Neural progenitor cell (in vitro differentiated cells): ENCODE results near the gene EHBP1. TPM values are rescaled to one million over a fixed set of nuclear protein-coding genes. Genes with fewer than 3 reads are reported as not detected.
"Not testable (repeated sequence)": the region's sequence is repeated elsewhere in the genome, so short reads cannot be mapped to it uniquely, and the experiment has no call there.

Experiments used
- DNase-seq: peaks from one replicate; pipeline ENCODE4 v3.0.0-alpha.2; 2016; ENCODE audit warnings: low spot score
- H2AFZ ChIP-seq: fragments of 200-600 bp; sonication (generic); replicated peaks from 2 replicates; pipeline ENCODE4 v1.6.1; 2016; ENCODE audit warnings: antibody characterized with exemption
- H3F3A ChIP-seq: fragments of 200-600 bp; sonication (generic); 2 replicates; pipeline ENCODE4 v1.6.1; 2016; ENCODE audit warnings: antibody characterized with exemption, low read depth
- H3K27ac ChIP-seq: fragments of 200-600 bp; sonication (generic); 2 replicates; pipeline ENCODE4 v1.5.1; 2016; ENCODE audit warnings: mild to moderate bottlenecking
- H3K27me3 ChIP-seq: fragments of 200-600 bp; sonication (generic); 2 replicates; pipeline ENCODE4 v1.6.1; 2016; ENCODE audit warnings: mild to moderate bottlenecking, moderate library complexity
- H3K36me3 ChIP-seq: fragments of 200-600 bp; sonication (generic); 2 replicates; pipeline ENCODE4 v1.5.1; 2016
- H3K4me1 ChIP-seq: fragments of 200-600 bp; sonication (generic); 2 replicates; pipeline ENCODE4 v1.6.1; 2016; ENCODE audit warnings: mixed run types
- H3K4me2 ChIP-seq: fragments of 200-600 bp; sonication (generic); 2 replicates; pipeline ENCODE4 v1.6.1; 2016
- H3K4me3 ChIP-seq: fragments of 200-600 bp; sonication (generic); 2 replicates; pipeline ENCODE4 v1.5.1; 2016
- H3K79me2 ChIP-seq: fragments of 200-600 bp; sonication (generic); 2 replicates; pipeline ENCODE4 v1.6.1; 2016; ENCODE audit warnings: low read depth
- H3K9ac ChIP-seq: fragments of 200-600 bp; sonication (generic); 2 replicates; pipeline ENCODE4 v1.6.1; 2016
- H3K9me3 ChIP-seq: fragments of 200-600 bp; sonication (generic); 2 replicates; pipeline ENCODE4 v1.5.1; 2016; ENCODE audit warnings: low read depth
- H4K20me1 ChIP-seq: fragments of 200-600 bp; sonication (generic); 2 replicates; pipeline ENCODE4 v1.6.1; 2016; ENCODE audit warnings: low read depth
- H3K27ac Mint-ChIP-seq: 3 replicates; pipeline ENCODE4 v1.8.0; 2021; ENCODE audit warnings: mixed read lengths
- H3K27me3 Mint-ChIP-seq: 2 replicates; pipeline ENCODE4 v1.8.0; 2022; ENCODE audit warnings: low read depth, mild to moderate bottlenecking, inconsistent platforms, moderate library complexity, mixed read lengths; ENCODE audit not compliant: insufficient read depth
- H3K36me3 Mint-ChIP-seq: 3 replicates; pipeline ENCODE4 v1.8.0; 2021; ENCODE audit warnings: mixed read lengths
- H3K4me1 Mint-ChIP-seq: 3 replicates; pipeline ENCODE4 v1.8.0; 2021; ENCODE audit warnings: mixed read lengths
- H3K4me3 Mint-ChIP-seq: 3 replicates; pipeline ENCODE4 v1.8.0; 2021; ENCODE audit warnings: mild to moderate bottlenecking, moderate library complexity, mixed read lengths
- H3K9me3 Mint-ChIP-seq: 3 replicates; pipeline ENCODE4 v1.8.0; 2020; ENCODE audit warnings: mixed read lengths
- EZH2 ChIP-seq: fragments of 200-600 bp; sonication (generic); IDR thresholded peaks from 2 replicates; pipeline ENCODE4 v1.6.1; 2017; ENCODE audit warnings: antibody characterized with exemption, mild to moderate bottlenecking, moderate library complexity
- EZH2phosphoT487 ChIP-seq: fragments of 200-600 bp; sonication (generic); IDR thresholded peaks from 2 replicates; pipeline ENCODE4 v1.6.1; 2017; ENCODE audit warnings: antibody characterized with exemption
- total RNA-seq: library from RNA; depleted of rRNA; stranded (reverse); fragments of >200 nt; gene quantifications from 2 replicates; pipeline ENCODE4 v1.2.3, GENCODE V29; 2015; ENCODE audit warnings: low replicate concordance
- TF ChIP-seq, protein P1 (sequence below): fragments of 200-600 bp; sonication (generic); IDR thresholded peaks from 2 replicates; pipeline ENCODE4 v1.5.1; 2017; ENCODE audit warnings: antibody characterized with exemption, mild to moderate bottlenecking

The EHBP1 gene
- total RNA-seq, 1 donor from 2014 or later, result 65.8 TPM

DNA sequence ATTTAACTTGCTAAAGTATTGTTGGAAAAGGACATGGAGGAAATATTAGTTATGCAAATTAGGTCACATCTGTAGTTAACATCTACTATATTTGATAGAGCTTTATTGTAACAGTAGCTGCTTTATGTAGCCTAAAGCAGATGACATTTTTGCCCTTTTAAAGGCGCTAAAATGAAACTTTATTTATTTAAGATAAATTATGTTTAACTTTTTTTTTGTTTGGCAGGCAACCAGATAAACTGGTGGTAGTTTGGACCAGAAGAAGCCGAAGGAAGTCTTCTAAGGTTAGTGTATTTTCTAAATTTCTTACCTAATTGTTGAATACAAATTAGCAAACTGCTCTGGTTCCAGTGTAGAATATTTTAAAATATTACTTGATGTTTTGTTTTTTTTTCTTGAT is 41.7 kb downstream of the EHBP1 start:
- Histone ChIP-seq H3F3A (no peaks in the 10 kb centered on the region), H3K36me3 (peaks cover 10% of the 10 kb centered on the region), H3K4me1 (peaks cover 14% of the 10 kb centered on the region), H3K27ac (no peak overlapping the region), H3K4me2 (no peak overlapping the region), H4K20me1 (peaks cover 9% of the 10 kb centered on the region), H3K9me3 (no peaks in the 10 kb centered on the region), H3K79me2 (peaks cover 86% of the 10 kb centered on the region), H2AFZ (no peak overlapping the region), H3K27me3 (no peaks in the 10 kb centered on the region), H3K4me3 (no peak overlapping the region), H3K9ac (no peak overlapping the region)
- Mint-ChIP-seq H3K4me3 (no peak overlapping the region), H3K27me3 (no peaks in the 10 kb centered on the region), H3K27ac (no peak overlapping the region), H3K36me3 (peaks cover 27% of the 10 kb centered on the region), H3K4me1 (no peaks in the 10 kb centered on the region), H3K9me3 (peaks cover 20% of the 10 kb centered on the region)
- DNase-seq, result no peak
- TF ChIP-seq, protein P1, sequence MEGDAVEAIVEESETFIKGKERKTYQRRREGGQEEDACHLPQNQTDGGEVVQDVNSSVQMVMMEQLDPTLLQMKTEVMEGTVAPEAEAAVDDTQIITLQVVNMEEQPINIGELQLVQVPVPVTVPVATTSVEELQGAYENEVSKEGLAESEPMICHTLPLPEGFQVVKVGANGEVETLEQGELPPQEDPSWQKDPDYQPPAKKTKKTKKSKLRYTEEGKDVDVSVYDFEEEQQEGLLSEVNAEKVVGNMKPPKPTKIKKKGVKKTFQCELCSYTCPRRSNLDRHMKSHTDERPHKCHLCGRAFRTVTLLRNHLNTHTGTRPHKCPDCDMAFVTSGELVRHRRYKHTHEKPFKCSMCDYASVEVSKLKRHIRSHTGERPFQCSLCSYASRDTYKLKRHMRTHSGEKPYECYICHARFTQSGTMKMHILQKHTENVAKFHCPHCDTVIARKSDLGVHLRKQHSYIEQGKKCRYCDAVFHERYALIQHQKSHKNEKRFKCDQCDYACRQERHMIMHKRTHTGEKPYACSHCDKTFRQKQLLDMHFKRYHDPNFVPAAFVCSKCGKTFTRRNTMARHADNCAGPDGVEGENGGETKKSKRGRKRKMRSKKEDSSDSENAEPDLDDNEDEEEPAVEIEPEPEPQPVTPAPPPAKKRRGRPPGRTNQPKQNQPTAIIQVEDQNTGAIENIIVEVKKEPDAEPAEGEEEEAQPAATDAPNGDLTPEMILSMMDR, result no peak
- no peak for TF ChIP-seq EZH2
- TF ChIP-seq EZH2phosphoT487, result no peak

DNA sequence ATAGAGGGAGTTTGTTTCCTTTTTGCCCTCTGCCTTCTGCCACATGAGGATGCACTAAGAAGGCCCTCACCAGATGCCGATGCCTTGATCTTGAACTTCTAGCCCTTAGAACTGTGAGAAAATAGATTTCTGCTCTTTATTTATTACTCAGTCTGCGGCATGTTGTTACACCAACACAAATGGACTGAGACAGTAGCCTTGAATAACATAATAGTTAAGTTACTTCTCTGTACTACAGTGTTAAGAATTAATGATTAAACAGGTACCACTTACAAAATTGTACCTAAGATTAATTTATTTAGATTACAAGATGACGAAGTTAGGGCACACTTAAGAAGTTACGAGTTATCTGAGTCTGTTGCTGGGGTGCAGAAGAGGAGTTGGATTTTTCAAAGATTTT is 42.4 kb downstream of the EHBP1 start:
- Mint-ChIP-seq H3K9me3 (peaks cover 27% of the 10 kb centered on the region), H3K4me3 (no peak overlapping the region), H3K27me3 (no peaks in the 10 kb centered on the region), H3K36me3 (peaks cover 34% of the 10 kb centered on the region), H3K4me1 (no peaks in the 10 kb centered on the region), H3K27ac (no peak overlapping the region)
- Histone ChIP-seq H3K4me1 (peaks cover 14% of the 10 kb centered on the region), H3K27ac (no peak overlapping the region), H3K27me3 (no peaks in the 10 kb centered on the region), H4K20me1 (peaks cover 9% of the 10 kb centered on the region), H3K9ac (no peak overlapping the region), H2AFZ (no peak overlapping the region), H3K4me3 (no peak overlapping the region), H3K79me2 (peaks cover 80% of the 10 kb centered on the region), H3F3A (no peaks in the 10 kb centered on the region), H3K4me2 (no peak overlapping the region), H3K9me3 (no peaks in the 10 kb centered on the region), H3K36me3 (peaks cover 10% of the 10 kb centered on the region)
- no peak for DNase-seq
- no peak for TF ChIP-seq EZH2phosphoT487
- no peak for TF ChIP-seq EZH2
- TF ChIP-seq, protein P1, result no peak

DNA sequence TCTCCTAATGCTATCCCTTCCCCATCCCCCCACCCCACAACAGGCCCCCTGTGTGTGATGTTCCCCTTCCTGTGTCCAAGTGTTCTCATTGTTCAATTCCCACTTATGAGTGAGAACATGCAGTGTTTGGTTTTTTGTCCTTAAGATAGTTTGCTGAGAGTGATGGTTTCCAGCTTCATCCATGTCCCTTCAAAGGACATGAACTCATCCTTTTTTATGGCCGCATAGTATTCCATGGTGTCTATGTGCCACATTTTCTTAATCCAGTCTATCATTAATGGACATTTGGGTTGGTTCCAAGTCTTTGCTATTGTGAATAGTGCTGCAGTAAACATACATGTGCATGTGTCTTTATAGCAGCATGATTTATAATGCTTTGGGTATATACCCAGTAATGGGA is 43.6 kb downstream of the EHBP1 start:
- not testable (repeated sequence) for H3K4me2 ChIP-seq, H3K27ac ChIP-seq, DNase-seq, H4K20me1 ChIP-seq, H3K27ac Mint-ChIP-seq, H3F3A ChIP-seq, H3K4me1 Mint-ChIP-seq, H3K9me3 ChIP-seq, H3K27me3 Mint-ChIP-seq, H3K4me3 Mint-ChIP-seq, H3K4me1 ChIP-seq, H3K27me3 ChIP-seq, H2AFZ ChIP-seq, H3K9ac ChIP-seq, H3K4me3 ChIP-seq
- Histone ChIP-seq H3K36me3 (peaks cover 10% of the 10 kb centered on the region), H3K79me2 (peaks cover 75% of the 10 kb centered on the region)
- peaks cover 42% of the 10 kb centered on the region for H3K36me3 Mint-ChIP-seq
- H3K9me3 Mint-ChIP-seq, result peaks cover 38% of the 10 kb centered on the region

DNA sequence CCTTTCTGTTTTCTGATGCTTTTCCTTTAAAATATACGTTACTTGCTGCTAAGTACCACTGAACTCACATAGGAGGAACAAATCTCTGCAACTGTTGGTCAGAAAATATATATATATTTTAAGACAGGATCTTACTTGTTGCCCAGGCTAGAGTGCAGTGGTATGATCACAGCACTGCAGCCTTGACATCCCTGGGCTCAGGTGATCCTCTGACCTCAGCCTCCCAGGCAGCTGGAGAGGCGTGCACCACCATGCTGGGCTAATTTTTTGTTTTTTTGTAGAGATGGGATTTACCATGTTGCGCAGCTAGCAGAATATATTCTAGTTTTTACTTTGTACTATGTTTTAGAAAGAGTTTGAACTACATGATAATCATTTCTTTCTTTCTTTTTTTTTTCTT is 51.5 kb downstream of the EHBP1 start:
- Mint-ChIP-seq H3K4me1 (no peaks in the 10 kb centered on the region), H3K27me3 (no peaks in the 10 kb centered on the region), H3K9me3 (peaks cover 32% of the 10 kb centered on the region), H3K4me3 (no peak overlapping the region), H3K36me3 (peaks cover 26% of the 10 kb centered on the region), H3K27ac (no peak overlapping the region)
- no peak overlapping the region for H3K9ac ChIP-seq
- no peaks in the 10 kb centered on the region for H3K4me1 ChIP-seq
- H3K27ac ChIP-seq, result no peak overlapping the region
- no peak overlapping the region for H2AFZ ChIP-seq
- no peaks in the 10 kb centered on the region for H3K27me3 ChIP-seq
- no peak for DNase-seq
- no peaks in the 10 kb centered on the region for H3K36me3 ChIP-seq
- H3K9me3 ChIP-seq, result no peaks in the 10 kb centered on the region
- H3K79me2 ChIP-seq, result peaks cover 67% of the 10 kb centered on the region
- no peak overlapping the region for H3K4me3 ChIP-seq
- H3F3A ChIP-seq, result no peaks in the 10 kb centered on the region
- TF ChIP-seq EZH2, result no peak
- TF ChIP-seq EZH2phosphoT487, result no peak
- TF ChIP-seq, protein P1, result no peak
- H4K20me1 ChIP-seq, result no peaks in the 10 kb centered on the region
- H3K4me2 ChIP-seq, result no peak overlapping the region
